ENCODE data around the gene LRRC38. TPM values are rescaled to one million over a fixed set of nuclear protein-coding genes. Genes with fewer than 3 reads are reported as not detected.

LRRC38 gene
- total RNA-seq: not detected in 2 replicates

GRCh38 chr1:13513895-13514546 lies at the start of gene LRRC38:
Gene LRRC38 (minus strand): TSS chr1:13514003. CDS start chr1:13513593, 410 bp downstream.

Other genes starting within 250 kb of the LRRC38 start
- gene PRAMEF8, start 228.9 kb downstream of the LRRC38 start, total RNA-seq: not detected in 2 replicates
- not detected in 2 replicates for gene PRAMEF33, start 210.5 kb downstream of the LRRC38 start, total RNA-seq
- not detected in 2 replicates for gene PRAMEF15, start 198.4 kb downstream of the LRRC38 start, total RNA-seq
- gene PRAMEF14, start 166.9 kb downstream of the LRRC38 start, total RNA-seq: not detected in 2 replicates
- not detected in 2 replicates for gene PRAMEF19, start 142.1 kb downstream of the LRRC38 start, total RNA-seq
- gene PRAMEF17, start 124.4 kb downstream of the LRRC38 start, total RNA-seq: not detected in 2 replicates
- gene PRAMEF20, start 103.6 kb downstream of the LRRC38 start, total RNA-seq: not detected in 2 replicates
- gene PDPN, start 69.8 kb upstream of the LRRC38 start, total RNA-seq: 18.9 and 22.6 TPM in 2 replicates
- gene PRDM2, start 186.2 kb upstream of the LRRC38 start, total RNA-seq: 6.3 and 12.0 TPM in 2 replicates

All from airway epithelial cell (primary cell).